ENCODE measurements around the gene BABAM2. TPM values are rescaled to one million over a fixed set of nuclear protein-coding genes. Genes with fewer than 3 reads are reported as not detected.

Gene BABAM2
- total RNA-seq, 1 experiment from 2014 or later, result 27.1 TPM

- Histone ChIP-seq H4K5ac (ENCODE audit: insufficient read length, low read depth, low read length) (no peak overlapping the region), H2BK120ac (ENCODE audit: low read depth, low read length, poor library complexity, severe bottlenecking) (no peak overlapping the region), H2AFZ (ENCODE audit: low read length) (no peak overlapping the region), H3K9ac (ENCODE audit: extremely low read depth, insufficient read length, low read length) (no peak overlapping the region), H2BK15ac (ENCODE audit: low read depth, low read length) (no peak overlapping the region), H2BK5ac (ENCODE audit: insufficient read length, low read length) (no peak overlapping the region), H3K9me3 (ENCODE audit: control insufficient read depth, low read depth, low read length) (no peaks in the 10 kb centered on the region), H3K14ac (ENCODE audit: insufficient read depth, low read length) (no peak overlapping the region), H3K27ac (ENCODE audit: insufficient read length, low read depth, low read length) (no peak overlapping the region), H2AK5ac (ENCODE audit: insufficient read length, low read length) (no peak overlapping the region), H3K79me1 (ENCODE audit: insufficient read depth, low read depth, low read length, poor library complexity, severe bottlenecking) (no peaks in the 10 kb centered on the region), H3K79me2 (ENCODE audit: insufficient read depth, low read length) (no peaks in the 10 kb centered on the region), H2BK12ac (ENCODE audit: insufficient read length, low read depth, low read length) (no peak overlapping the region), H4K91ac (ENCODE audit: insufficient read length, low read depth, low read length) (no peak overlapping the region), H3K23me2 (ENCODE audit: insufficient read length, low read depth, low read length, poor library complexity, severe bottlenecking) (no peaks in the 10 kb centered on the region), H4K20me1 (ENCODE audit: control insufficient read depth, insufficient read depth, insufficient read length) (no peaks in the 10 kb centered on the region), H3K4me1 (ENCODE audit: insufficient read depth, low read length) (no peaks in the 10 kb centered on the region), H3K27me3 (ENCODE audit: insufficient read depth, low read length) (no peaks in the 10 kb centered on the region), H4K8ac (replicated peaks; ENCODE audit: insufficient read length, low read depth, low read length) (no peak overlapping the region), H3K23ac (ENCODE audit: insufficient read length, low read depth, low read length) (no peak overlapping the region), H2BK20ac (ENCODE audit: low read depth, low read length, poor library complexity, severe bottlenecking) (no peak overlapping the region), H3K4me2 (ENCODE audit: insufficient read depth, insufficient read length, low read length) (no peak overlapping the region), H3K4ac (ENCODE audit: low read depth, low read length) (no peak overlapping the region), H3T11ph (ENCODE audit: low read length) (no peak overlapping the region), H3K18ac (ENCODE audit: insufficient read length, low read depth, low read length) (no peak overlapping the region), H3K56ac (ENCODE audit: insufficient read length, low read depth, low read length) (no peak overlapping the region)
- WGBS (ENCODE audit: extremely low coverage, insufficient read length, low lambda C conversion rate), result no CpG with 5 or more reads among the region's 6 CpGs
- peaks cover 6 to 19% of the 10 kb centered on the region in 2 experiments for H3K4me1 Mint-ChIP-seq
- H3K9me3 Mint-ChIP-seq, result no peaks in the 10 kb centered on the region
- H3K4me3 Mint-ChIP-seq, result no peak overlapping the region
- no peak for TF ChIP-seq CTCF (conservative IDR thresholded peaks at IDR 0.05)
- H3K27ac Mint-ChIP-seq, result no peak overlapping the region
- DNase-seq, result no peak
- H3K36me3 Mint-ChIP-seq (ENCODE audit: insufficient read depth in 1 of 3, low read depth in 3 of 3), result no peaks in the 10 kb centered on the region; a peak in 2 of 7 replicates
- no peaks in the 10 kb centered on the region; the same call in 1 of the 2 replicates for H3K27me3 Mint-ChIP-seq (ENCODE audit: low read depth)
Observed at GRCh38 chr2:28355521-28356094, 465.1 kb downstream of the BABAM2 start.

All from H9 (cell line).